ENCODE measurements around the gene HIVEP3. TPM values are rescaled to one million over a fixed set of nuclear protein-coding genes. Genes with fewer than 3 reads are reported as not detected.

The HIVEP3 gene
- total RNA-seq, 1 donor from 2014 or later, result 1.2 TPM

- Mint-ChIP-seq H3K36me3 (ENCODE audit: low read depth) (no peaks in the 10 kb centered on the region), H3K4me3 (no peak overlapping the region), H3K4me1 (peaks cover 35% of the 10 kb centered on the region), H3K9me3 (no peaks in the 10 kb centered on the region), H3K27ac (ENCODE audit: unreplicated experiment) (peak overlapping the region; percentile 2), H3K27me3 (ENCODE audit: low read depth) (no peaks in the 10 kb centered on the region)
- no peak for TF ChIP-seq CTCF (conservative IDR thresholded peaks at IDR 0.05)
- DNase-seq (ENCODE audit: low read depth, low spot score), result no peak
These were observed 399.1 kb downstream of the HIVEP3 start for GRCh38 chr1:41519667-41520066.

- Mint-ChIP-seq H3K9me3 (no peaks in the 10 kb centered on the region), H3K36me3 (ENCODE audit: low read depth) (no peaks in the 10 kb centered on the region), H3K4me3 (no peak overlapping the region), H3K27me3 (ENCODE audit: low read depth) (no peaks in the 10 kb centered on the region), H3K4me1 (peaks cover 40% of the 10 kb centered on the region), H3K27ac (ENCODE audit: unreplicated experiment) (no peak overlapping the region)
- no peak for TF ChIP-seq CTCF (conservative IDR thresholded peaks at IDR 0.05)
- DNase-seq (ENCODE audit: low read depth, low spot score), result no peak
These were observed 400.3 kb downstream of the HIVEP3 start for GRCh38 chr1:41518471-41518870.

GRCh38 chr1:41517062-41517438 is 401.7 kb downstream of the HIVEP3 start:
- no peak overlapping the region for H3K27ac Mint-ChIP-seq (ENCODE audit: unreplicated experiment)

GRCh38 chr1:41516168-41517061 is 402.3 kb downstream of the HIVEP3 start:
- H3K4me1 Mint-ChIP-seq, result peaks cover 32% of the 10 kb centered on the region
- H3K36me3 Mint-ChIP-seq (ENCODE audit: low read depth), result no peaks in the 10 kb centered on the region
- H3K9me3 Mint-ChIP-seq, result no peaks in the 10 kb centered on the region
- peak; percentile 93 for DNase-seq (ENCODE audit: low read depth, low spot score)
- H3K27me3 Mint-ChIP-seq (ENCODE audit: low read depth), result no peaks in the 10 kb centered on the region
- H3K27ac Mint-ChIP-seq (ENCODE audit: unreplicated experiment), result peak overlapping the region; percentile 83
- peak overlapping the region; percentile 58 for H3K4me3 Mint-ChIP-seq
- TF ChIP-seq CTCF (conservative IDR thresholded peaks at IDR 0.05), result peak; percentile 91

More at GRCh38 chr1:41517062-41517438, 401.7 kb downstream of the HIVEP3 start:
- H3K36me3 Mint-ChIP-seq (ENCODE audit: low read depth), result no peaks in the 10 kb centered on the region
- H3K27me3 Mint-ChIP-seq (ENCODE audit: low read depth), result no peaks in the 10 kb centered on the region
- H3K9me3 Mint-ChIP-seq, result no peaks in the 10 kb centered on the region
- H3K4me1 Mint-ChIP-seq, result peaks cover 36% of the 10 kb centered on the region
- TF ChIP-seq CTCF (conservative IDR thresholded peaks at IDR 0.05), result no peak
- no peak overlapping the region for H3K4me3 Mint-ChIP-seq
- no peak for DNase-seq (ENCODE audit: low read depth, low spot score)

- Mint-ChIP-seq H3K27me3 (ENCODE audit: low read depth) (no peaks in the 10 kb centered on the region), H3K4me3 (no peak overlapping the region), H3K9me3 (no peaks in the 10 kb centered on the region), H3K27ac (ENCODE audit: unreplicated experiment) (no peak overlapping the region), H3K4me1 (peaks cover 32% of the 10 kb centered on the region), H3K36me3 (ENCODE audit: low read depth) (no peaks in the 10 kb centered on the region)
- no peak for DNase-seq (ENCODE audit: low read depth, low spot score)
- no peak for TF ChIP-seq CTCF (conservative IDR thresholded peaks at IDR 0.05)
These were observed 402.9 kb downstream of the HIVEP3 start for GRCh38 chr1:41515778-41516167.

All from neural crest cell (in vitro differentiated cells).